ENCODE data around the gene XPNPEP3.
"Not testable (repeated sequence)": the region's sequence is repeated elsewhere in the genome, so short reads cannot be mapped to it uniquely, and the experiment has no call there.

Gene XPNPEP3

GRCh38 chr22:40911772-40912171, 54.8 kb downstream of the XPNPEP3 start:
- Histone ChIP-seq H3K4me1 (ENCODE audit: insufficient read depth, insufficient read length) (no peaks in the 10 kb centered on the region), H3K36me3 (ENCODE audit: insufficient read depth, insufficient read length, low read length) (peaks cover 25% of the 10 kb centered on the region), H3K27me3 (ENCODE audit: insufficient read depth, insufficient read length) (no peaks in the 10 kb centered on the region), H3K9me3 (ENCODE audit: insufficient read depth, low read length) (no peaks in the 10 kb centered on the region), H3K4me3 (ENCODE audit: insufficient read length, low read depth) (no peak overlapping the region), H3K9ac (ENCODE audit: insufficient read length, low read depth) (no peak overlapping the region)
- TF ChIP-seq YY1 (IDR thresholded peaks at IDR 0.05; ENCODE audit: insufficient read depth, insufficient read length): no peak
- no peak for TF ChIP-seq SUZ12 (IDR thresholded peaks at IDR 0.05; ENCODE audit: extremely low read depth, insufficient read depth, insufficient read length)
- no peak for TF ChIP-seq ZNF274 (IDR thresholded peaks at IDR 0.05; ENCODE audit: low read depth, low read length)
- no peak for DNase-seq (ENCODE audit: low read depth, low spot score)

- H3K9ac ChIP-seq (ENCODE audit: insufficient read length, low read depth); H3K4me3 ChIP-seq (ENCODE audit: insufficient read length, low read depth); H3K27me3 ChIP-seq (ENCODE audit: insufficient read depth, insufficient read length); DNase-seq (ENCODE audit: low read depth, low spot score); H3K9me3 ChIP-seq (ENCODE audit: insufficient read depth, low read length); H3K4me1 ChIP-seq (ENCODE audit: insufficient read depth, insufficient read length): not testable (repeated sequence)
- peaks cover 33% of the 10 kb centered on the region for H3K36me3 ChIP-seq (ENCODE audit: insufficient read depth, insufficient read length, low read length)
These were observed 56.0 kb downstream of the XPNPEP3 start for GRCh38 chr22:40912987-40913386.

GRCh38 chr22:40919446-40919845, 62.5 kb downstream of the XPNPEP3 start:
- TF ChIP-seq SUZ12 (IDR thresholded peaks at IDR 0.05; ENCODE audit: extremely low read depth, insufficient read depth, insufficient read length) (no peak), ZNF274 (IDR thresholded peaks at IDR 0.05; ENCODE audit: low read depth, low read length) (no peak), YY1 (IDR thresholded peaks at IDR 0.05; ENCODE audit: insufficient read depth, insufficient read length) (no peak)
- no peaks in the 10 kb centered on the region for H3K27me3 ChIP-seq (ENCODE audit: insufficient read depth, insufficient read length)
- peaks cover 40% of the 10 kb centered on the region for H3K36me3 ChIP-seq (ENCODE audit: insufficient read depth, insufficient read length, low read length)
- no peak overlapping the region for H3K9ac ChIP-seq (ENCODE audit: insufficient read length, low read depth)
- no peak for DNase-seq (ENCODE audit: low read depth, low spot score)
- no peaks in the 10 kb centered on the region for H3K4me1 ChIP-seq (ENCODE audit: insufficient read depth, insufficient read length)
- no peaks in the 10 kb centered on the region for H3K9me3 ChIP-seq (ENCODE audit: insufficient read depth, low read length)
- no peak overlapping the region for H3K4me3 ChIP-seq (ENCODE audit: insufficient read length, low read depth)

- Histone ChIP-seq H3K9me3 (ENCODE audit: insufficient read depth, low read length) (no peaks in the 10 kb centered on the region), H3K4me3 (ENCODE audit: insufficient read length, low read depth) (no peak overlapping the region), H3K36me3 (ENCODE audit: insufficient read depth, insufficient read length, low read length) (peaks cover 42% of the 10 kb centered on the region), H3K9ac (ENCODE audit: insufficient read length, low read depth) (no peak overlapping the region), H3K4me1 (ENCODE audit: insufficient read depth, insufficient read length) (no peaks in the 10 kb centered on the region), H3K27me3 (ENCODE audit: insufficient read depth, insufficient read length) (no peaks in the 10 kb centered on the region)
- DNase-seq (ENCODE audit: low read depth, low spot score): no peak
- no peak for TF ChIP-seq ZNF274 (IDR thresholded peaks at IDR 0.05; ENCODE audit: low read depth, low read length)
- TF ChIP-seq YY1 (IDR thresholded peaks at IDR 0.05; ENCODE audit: insufficient read depth, insufficient read length): no peak
- no peak for TF ChIP-seq SUZ12 (IDR thresholded peaks at IDR 0.05; ENCODE audit: extremely low read depth, insufficient read depth, insufficient read length)
These were observed 63.6 kb downstream of the XPNPEP3 start for GRCh38 chr22:40920526-40920925.

- H3K9ac ChIP-seq (ENCODE audit: insufficient read length, low read depth): no peak overlapping the region
- H3K27me3 ChIP-seq (ENCODE audit: insufficient read depth, insufficient read length): no peaks in the 10 kb centered on the region
- peaks cover 44% of the 10 kb centered on the region for H3K36me3 ChIP-seq (ENCODE audit: insufficient read depth, insufficient read length, low read length)
- no peaks in the 10 kb centered on the region for H3K4me1 ChIP-seq (ENCODE audit: insufficient read depth, insufficient read length)
- DNase-seq (ENCODE audit: low read depth, low spot score): peak; percentile 15
- TF ChIP-seq YY1 (IDR thresholded peaks at IDR 0.05; ENCODE audit: insufficient read depth, insufficient read length) (no peak), SUZ12 (IDR thresholded peaks at IDR 0.05; ENCODE audit: extremely low read depth, insufficient read depth, insufficient read length) (no peak), ZNF274 (IDR thresholded peaks at IDR 0.05; ENCODE audit: low read depth, low read length) (no peak)
- no peak overlapping the region for H3K4me3 ChIP-seq (ENCODE audit: insufficient read length, low read depth)
- H3K9me3 ChIP-seq (ENCODE audit: insufficient read depth, low read length): no peaks in the 10 kb centered on the region
These were observed 65.7 kb downstream of the XPNPEP3 start for GRCh38 chr22:40922484-40923303.

- no peak for TF ChIP-seq SUZ12 (IDR thresholded peaks at IDR 0.05; ENCODE audit: extremely low read depth, insufficient read depth, insufficient read length)
- TF ChIP-seq ZNF274 (IDR thresholded peaks at IDR 0.05; ENCODE audit: low read depth, low read length): no peak
- no peak for TF ChIP-seq YY1 (IDR thresholded peaks at IDR 0.05; ENCODE audit: insufficient read depth, insufficient read length)
These were observed 71.7 kb downstream of the XPNPEP3 start for GRCh38 chr22:40928657-40929056.

GRCh38 chr22:40932396-40932795, 75.4 kb downstream of the XPNPEP3 start:
- Histone ChIP-seq H3K9ac (ENCODE audit: insufficient read length, low read depth) (no peak overlapping the region), H3K9me3 (ENCODE audit: insufficient read depth, low read length) (no peaks in the 10 kb centered on the region), H3K27me3 (ENCODE audit: insufficient read depth, insufficient read length) (no peaks in the 10 kb centered on the region), H3K4me1 (ENCODE audit: insufficient read depth, insufficient read length) (no peaks in the 10 kb centered on the region), H3K4me3 (ENCODE audit: insufficient read length, low read depth) (no peak overlapping the region), H3K36me3 (ENCODE audit: insufficient read depth, insufficient read length, low read length) (peaks cover 8% of the 10 kb centered on the region)
- no peak for TF ChIP-seq ZNF274 (IDR thresholded peaks at IDR 0.05; ENCODE audit: low read depth, low read length)
- no peak for TF ChIP-seq SUZ12 (IDR thresholded peaks at IDR 0.05; ENCODE audit: extremely low read depth, insufficient read depth, insufficient read length)
- no peak for TF ChIP-seq YY1 (IDR thresholded peaks at IDR 0.05; ENCODE audit: insufficient read depth, insufficient read length)
- no peak for DNase-seq (ENCODE audit: low read depth, low spot score)

More at GRCh38 chr22:40928657-40929056, 71.7 kb downstream of the XPNPEP3 start:
- Histone ChIP-seq H3K4me3 (ENCODE audit: insufficient read length, low read depth) (no peak overlapping the region), H3K27me3 (ENCODE audit: insufficient read depth, insufficient read length) (no peaks in the 10 kb centered on the region), H3K36me3 (ENCODE audit: insufficient read depth, insufficient read length, low read length) (peaks cover 26% of the 10 kb centered on the region), H3K9ac (ENCODE audit: insufficient read length, low read depth) (no peak overlapping the region), H3K4me1 (ENCODE audit: insufficient read depth, insufficient read length) (no peaks in the 10 kb centered on the region), H3K9me3 (ENCODE audit: insufficient read depth, low read length) (no peaks in the 10 kb centered on the region)
- DNase-seq (ENCODE audit: low read depth, low spot score): no peak

Measured in NT2/D1 (cell line).